Aorta (tissue), 5 donors: ENCODE measurements around the gene CHRNB1. TPM values are rescaled to one million over a fixed set of nuclear protein-coding genes. Genes with fewer than 3 reads are reported as not detected.

Experiments used
- ATAC-seq: fragments of 200-7000 bp; cut with Tn5 transposase; one replicate; pipeline ENCODE4 v1.9.1; 2022; ENCODE audit warnings: moderate library complexity; ENCODE audit not compliant: low FRiP score
- DNase-seq, 2 donors: peaks; one replicate each; pipeline ENCODE4 v3.0.0-alpha.2; 2020
- H3K27ac ChIP-seq, 2 donors: one replicate each; pipeline ENCODE4 v1.5.1; 2013; ENCODE audit warnings: low read length in 2 of 2, mild to moderate bottlenecking in 2 of 2, moderate library complexity in 2 of 2, control low read depth in 1 of 2, inconsistent platforms in 1 of 2, low read depth in 1 of 2
- H3K27me3 ChIP-seq, 2 donors: one replicate each; pipeline ENCODE4 v1.6.1; 2013; ENCODE audit warnings: control low read depth in 1 of 2, low read length in 1 of 2, mild to moderate bottlenecking in 1 of 2, moderate library complexity in 1 of 2; ENCODE audit not compliant: insufficient read depth in 2 of 2, control insufficient read depth in 1 of 2
- H3K36me3 ChIP-seq, 2 donors: one replicate each; pipeline ENCODE4 v1.6.1; 2013; ENCODE audit warnings: control low read depth in 1 of 2, low read length in 1 of 2, mild to moderate bottlenecking in 1 of 2; ENCODE audit not compliant: insufficient read depth in 2 of 2, control insufficient read depth in 1 of 2
- H3K4me1 ChIP-seq, 2 donors: one replicate each; pipeline ENCODE4 v1.6.1; 2013; ENCODE audit warnings: low read length in 2 of 2, control low read depth in 1 of 2, mild to moderate bottlenecking in 1 of 2, moderate library complexity in 1 of 2; ENCODE audit not compliant: insufficient read depth in 2 of 2, control insufficient read depth in 1 of 2
- H3K4me3 ChIP-seq, 2 donors: one replicate each; pipeline ENCODE4 v1.5.1; 2013; ENCODE audit warnings: low read length in 2 of 2, control low read depth in 1 of 2, mild to moderate bottlenecking in 1 of 2
- H3K9me3 ChIP-seq: one replicate; pipeline ENCODE4 v1.6.1; 2013; ENCODE audit warnings: mild to moderate bottlenecking, low read length; ENCODE audit not compliant: control insufficient read depth
- WGBS, 2 donors: extraction: QIAGEN DNeasy Blood & Tissue Kit; methylation state at CpG; one replicate each; pipeline ENCODE4 v1.1.7; 2013; 5-methylcytosine and 5-hydroxymethylcytosine counted together
- intact Hi-C, 2 donors: fragments of 100-400 bp; cut with DNase I; formaldehyde crosslinking; loops; one replicate each; pipeline versions ENCODE4 v1.14.2 to v1.15.0; 2022
- polyA plus RNA-seq, 2 donors: library from polyadenylated mRNA; stranded (reverse); fragments of 200-250 nt; gene quantifications; one replicate each; pipeline ENCODE4 v1.2.3, GENCODE V29; 2013
- total RNA-seq, 2 donors: library from RNA; stranded (reverse); fragmentation: NEBNext Ultra II Directional; extraction: Animal tissue kit (Norgen Biotek cat#: 25700); gene quantifications; one replicate each; pipeline ENCODE4 v1.2.1, GENCODE V29; 2021
- donor health status: healthy with polysubstance abuse.
- donor health status: Bipolar disorder and iron deficiency.
- donor health status: DM: no; HTN: no; CAD: no.
- donor health status: DM: no; HTN: no; CAD: no.
- donor health status: DM: yes; HTN: yes; CAD: no.

The CHRNB1 gene
- total and polyA plus RNA-seq, 4 donors, result 6.2 to 18.3 (median 10.2) TPM

GRCh38 chr17:7502987-7503386 is 58.1 kb downstream of the CHRNB1 start:
- no peak for DNase-seq
- Histone ChIP-seq H3K9me3 (no peaks in the 10 kb centered on the region), H3K36me3 (peaks cover 14 to 17% of the 10 kb centered on the region in 2 donors), H3K4me3 (no peak overlapping the region), H3K27me3 (no peaks in the 10 kb centered on the region), H3K27ac (no peak overlapping the region), H3K4me1 (no peaks in the 10 kb centered on the region)
- no peak for ATAC-seq
- intact Hi-C loops, result no loop called here
- WGBS, 2 donors, result 83 to 85% methylated on average over 14 of the region's 14 CpGs

- ATAC-seq (no peak), DNase-seq (no peak)
- Histone ChIP-seq H3K27ac (no peak overlapping the region), H3K36me3 (peaks cover 14 to 18% of the 10 kb centered on the region in 2 donors), H3K27me3 (no peaks in the 10 kb centered on the region), H3K4me1 (no peaks in the 10 kb centered on the region), H3K4me3 (no peak overlapping the region), H3K9me3 (no peaks in the 10 kb centered on the region)
- 92% methylated on average over 8 of the region's 8 CpGs for WGBS, 2 donors
- intact Hi-C loops, result no loop called here
These were observed 58.7 kb downstream of the CHRNB1 start for GRCh38 chr17:7503521-7503920.

Other genes starting within 250 kb of the CHRNB1 start
Only the 30 nearest of the 40 such genes appear.
- gene CLDN7, start 182.6 kb upstream of the CHRNB1 start, total RNA-seq, result 1 to 10 TPM; 3.3 to 9.9 TPM
- 10 to 100 TPM in 1 of 2 donors, 1 to 10 TPM in 1; 1.1 to 37.6 TPM for gene CLDN7, start 182.6 kb upstream of the CHRNB1 start, polyA plus RNA-seq
- 1 to 10 TPM; 2.5 to 3.9 TPM for gene SLC2A4, start 163.3 kb upstream of the CHRNB1 start, total RNA-seq
- gene SLC2A4, start 163.3 kb upstream of the CHRNB1 start, polyA plus RNA-seq, result 1 to 10 TPM in 1 of 2 donors, under 1 TPM in 1; 0.63 to 1.6 TPM
- under 1 TPM; 0.10 to 0.60 TPM for gene YBX2, start 150.4 kb upstream of the CHRNB1 start, total RNA-seq
- gene YBX2, start 150.4 kb upstream of the CHRNB1 start, polyA plus RNA-seq, result 1 to 10 TPM in 1 of 2 donors, not detected in 1; 5.6 TPM
- gene EIF5A, start 137.4 kb upstream of the CHRNB1 start, total RNA-seq, result 100 to 1,000 TPM; 198 to 280 TPM
- 100 to 1,000 TPM; 223 to 232 TPM for gene EIF5A, start 137.4 kb upstream of the CHRNB1 start, polyA plus RNA-seq
- gene GPS2, start 129.7 kb upstream of the CHRNB1 start, total RNA-seq, result 10 to 100 TPM; 49.5 to 55.6 TPM
- 10 to 100 TPM; 55.0 to 99.1 TPM for gene GPS2, start 129.7 kb upstream of the CHRNB1 start, polyA plus RNA-seq
- gene NEURL4, start 115.7 kb upstream of the CHRNB1 start, total RNA-seq, result 10 to 100 TPM; 24.5 to 36.7 TPM
- gene NEURL4, start 115.7 kb upstream of the CHRNB1 start, polyA plus RNA-seq, result 10 to 100 TPM in 1 of 2 donors, 1 to 10 TPM in 1; 7.3 to 52.8 TPM
- 10 to 100 TPM; 18.6 to 21.8 TPM for gene ACAP1, start 108.5 kb upstream of the CHRNB1 start, total RNA-seq
- gene ACAP1, start 108.5 kb upstream of the CHRNB1 start, polyA plus RNA-seq, result 10 to 100 TPM in 1 of 2 donors, 1 to 10 TPM in 1; 6.5 to 10.8 TPM
- 10 to 100 TPM; 12.4 to 15.8 TPM for gene KCTD11, start 92.9 kb upstream of the CHRNB1 start, total RNA-seq
- 10 to 100 TPM; 11.0 to 11.4 TPM for gene KCTD11, start 92.9 kb upstream of the CHRNB1 start, polyA plus RNA-seq
- gene TMEM95, start 89.9 kb upstream of the CHRNB1 start, total RNA-seq, result not detected
- not detected for gene TMEM95, start 89.9 kb upstream of the CHRNB1 start, polyA plus RNA-seq
- gene TNK1, start 64.0 kb upstream of the CHRNB1 start, total RNA-seq, result 1 to 10 TPM; 2.4 to 6.6 TPM
- gene TNK1, start 64.0 kb upstream of the CHRNB1 start, polyA plus RNA-seq, result 1 to 10 TPM; 1.9 to 3.1 TPM
- 10 to 100 TPM; 41.2 to 43.1 TPM for gene PLSCR3, start 50.5 kb upstream of the CHRNB1 start, total RNA-seq
- 10 to 100 TPM; 20.5 to 70.8 TPM for gene PLSCR3, start 50.5 kb upstream of the CHRNB1 start, polyA plus RNA-seq
- gene TMEM256, start 41.0 kb upstream of the CHRNB1 start, total RNA-seq, result 10 to 100 TPM; 35.0 to 40.1 TPM
- gene TMEM256, start 41.0 kb upstream of the CHRNB1 start, polyA plus RNA-seq, result 100 to 1,000 TPM; 134 to 224 TPM
- gene NLGN2, start 37.2 kb upstream of the CHRNB1 start, total RNA-seq, result 10 to 100 TPM; 32.9 to 49.9 TPM
- 10 to 100 TPM in 1 of 2 donors, 1 to 10 TPM in 1; 2.4 to 28.8 TPM for gene NLGN2, start 37.2 kb upstream of the CHRNB1 start, polyA plus RNA-seq
- not detected for gene SPEM1, start 24.7 kb upstream of the CHRNB1 start, total RNA-seq
- gene SPEM1, start 24.7 kb upstream of the CHRNB1 start, polyA plus RNA-seq, result not detected
- gene SPEM2, start 19.4 kb upstream of the CHRNB1 start, total RNA-seq, result not detected
- gene SPEM2, start 19.4 kb upstream of the CHRNB1 start, polyA plus RNA-seq, result not detected
- gene SPEM3, start 16.2 kb upstream of the CHRNB1 start, total RNA-seq, result not detected
- not detected for gene SPEM3, start 16.2 kb upstream of the CHRNB1 start, polyA plus RNA-seq
- 1 to 10 TPM; 3.6 to 5.1 TPM for gene TMEM102, start 9.6 kb upstream of the CHRNB1 start, total RNA-seq
- 1 to 10 TPM; 1.8 to 2.7 TPM for gene TMEM102, start 9.6 kb upstream of the CHRNB1 start, polyA plus RNA-seq
- 1 to 10 TPM; 1.2 to 8.0 TPM for gene FGF11, start 5.5 kb upstream of the CHRNB1 start, total RNA-seq
- under 1 TPM in 1 of 2 donors, not detected in 1; 0.54 TPM for gene FGF11, start 5.5 kb upstream of the CHRNB1 start, polyA plus RNA-seq
- gene ZBTB4, start 34.6 kb downstream of the CHRNB1 start, total RNA-seq, result 10 to 100 TPM; 67.2 to 81.9 TPM
- 10 to 100 TPM; 20.0 to 35.9 TPM for gene ZBTB4, start 34.6 kb downstream of the CHRNB1 start, polyA plus RNA-seq
- not detected for gene SLC35G6, start 36.4 kb downstream of the CHRNB1 start, total RNA-seq
- gene SLC35G6, start 36.4 kb downstream of the CHRNB1 start, polyA plus RNA-seq, result not detected
- 100 to 1,000 TPM in 1 of 2 donors, 10 to 100 TPM in 1; 93.8 to 116 TPM for gene POLR2A, start 39.3 kb downstream of the CHRNB1 start, total RNA-seq
- 10 to 100 TPM; 13.4 to 27.9 TPM for gene POLR2A, start 39.3 kb downstream of the CHRNB1 start, polyA plus RNA-seq
- 10 to 100 TPM; 61.4 to 84.5 TPM for gene TNFSF12, start 104.0 kb downstream of the CHRNB1 start, total RNA-seq
- 100 to 1,000 TPM; 135 to 148 TPM for gene TNFSF12, start 104.0 kb downstream of the CHRNB1 start, polyA plus RNA-seq
- gene TNFSF13, start 113.7 kb downstream of the CHRNB1 start, total RNA-seq, result 10 to 100 TPM; 17.7 to 28.6 TPM
- gene TNFSF13, start 113.7 kb downstream of the CHRNB1 start, polyA plus RNA-seq, result 10 to 100 TPM; 25.7 to 26.4 TPM
- gene SENP3, start 116.9 kb downstream of the CHRNB1 start, total RNA-seq, result 10 to 100 TPM; 36.2 to 38.3 TPM
- 10 to 100 TPM; 48.4 to 75.1 TPM for gene SENP3, start 116.9 kb downstream of the CHRNB1 start, polyA plus RNA-seq
- 100 to 1,000 TPM; 111 to 112 TPM for gene CD68, start 134.6 kb downstream of the CHRNB1 start, total RNA-seq
- gene CD68, start 134.6 kb downstream of the CHRNB1 start, polyA plus RNA-seq, result 100 to 1,000 TPM in 1 of 2 donors, 10 to 100 TPM in 1; 55.3 to 111 TPM
- gene MPDU1, start 138.8 kb downstream of the CHRNB1 start, total RNA-seq, result 10 to 100 TPM; 21.4 to 24.7 TPM
- gene MPDU1, start 138.8 kb downstream of the CHRNB1 start, polyA plus RNA-seq, result 10 to 100 TPM; 12.0 to 20.8 TPM
- 1 to 10 TPM; 1.1 to 2.4 TPM for gene SOX15, start 145.0 kb downstream of the CHRNB1 start, total RNA-seq
- 1 to 10 TPM in 1 of 2 donors, under 1 TPM in 1; 0.50 to 2.8 TPM for gene SOX15, start 145.0 kb downstream of the CHRNB1 start, polyA plus RNA-seq
- gene FXR2, start 169.8 kb downstream of the CHRNB1 start, total RNA-seq, result 10 to 100 TPM; 25.3 to 31.1 TPM
- 10 to 100 TPM; 21.2 to 36.5 TPM for gene FXR2, start 169.8 kb downstream of the CHRNB1 start, polyA plus RNA-seq
- gene SAT2, start 182.8 kb downstream of the CHRNB1 start, total RNA-seq, result 10 to 100 TPM; 45.9 to 67.4 TPM
- 100 to 1,000 TPM; 152 to 180 TPM for gene SAT2, start 182.8 kb downstream of the CHRNB1 start, polyA plus RNA-seq
- gene SHBG, start 185.1 kb downstream of the CHRNB1 start, total RNA-seq, result under 1 TPM in 1 of 2 donors, not detected in 1; 0.33 TPM
- gene SHBG, start 185.1 kb downstream of the CHRNB1 start, polyA plus RNA-seq, result under 1 TPM in 1 of 2 donors, not detected in 1; 0.20 TPM